Thyroid gland (tissue), 4 donors: ENCODE data around the gene PTPRE.

ENCODE experiments used
- POLR2A ChIP-seq, 2 donors: fragments of 450-650 bp; IDR thresholded peaks; one replicate each; pipeline ENCODE4 v1.6.1; 2017; ENCODE audit warnings: antibody characterized with exemption in 2 of 2, mild to moderate bottlenecking in 2 of 2, moderate library complexity in 1 of 2
- TF ChIP-seq, protein P1 (sequence below), 6 experiments: fragments of 200-600 bp in 3 of 6; fragments of 450-650 bp in 3 of 6; sonication (generic) in 3 of 6; IDR thresholded peaks; one replicate each; pipeline ENCODE4 v1.5.1; 2016 to 2019; ENCODE audit warnings: antibody characterized with exemption in 6 of 6, mild to moderate bottlenecking in 2 of 6, inconsistent platforms in 1 of 6, moderate library complexity in 1 of 6

- TF ChIP-seq, protein P1, sequence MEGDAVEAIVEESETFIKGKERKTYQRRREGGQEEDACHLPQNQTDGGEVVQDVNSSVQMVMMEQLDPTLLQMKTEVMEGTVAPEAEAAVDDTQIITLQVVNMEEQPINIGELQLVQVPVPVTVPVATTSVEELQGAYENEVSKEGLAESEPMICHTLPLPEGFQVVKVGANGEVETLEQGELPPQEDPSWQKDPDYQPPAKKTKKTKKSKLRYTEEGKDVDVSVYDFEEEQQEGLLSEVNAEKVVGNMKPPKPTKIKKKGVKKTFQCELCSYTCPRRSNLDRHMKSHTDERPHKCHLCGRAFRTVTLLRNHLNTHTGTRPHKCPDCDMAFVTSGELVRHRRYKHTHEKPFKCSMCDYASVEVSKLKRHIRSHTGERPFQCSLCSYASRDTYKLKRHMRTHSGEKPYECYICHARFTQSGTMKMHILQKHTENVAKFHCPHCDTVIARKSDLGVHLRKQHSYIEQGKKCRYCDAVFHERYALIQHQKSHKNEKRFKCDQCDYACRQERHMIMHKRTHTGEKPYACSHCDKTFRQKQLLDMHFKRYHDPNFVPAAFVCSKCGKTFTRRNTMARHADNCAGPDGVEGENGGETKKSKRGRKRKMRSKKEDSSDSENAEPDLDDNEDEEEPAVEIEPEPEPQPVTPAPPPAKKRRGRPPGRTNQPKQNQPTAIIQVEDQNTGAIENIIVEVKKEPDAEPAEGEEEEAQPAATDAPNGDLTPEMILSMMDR (IDR thresholded peaks at IDR 0.05), result no peak
- TF ChIP-seq POLR2A (IDR thresholded peaks at IDR 0.05), result no peak
These were observed 14.2 kb upstream of the PTPRE start, which contains the start of gene CLRN3 for GRCh38 chr10:127892743-127893142.
